ENCODE results near the gene NEUROD2. TPM values are rescaled to one million over a fixed set of nuclear protein-coding genes. Genes with fewer than 3 reads are reported as not detected.
A peak's percentile ranks its signal among the peaks of the same experiment; 100 is the strongest.

The NEUROD2 gene
- total RNA-seq, 1 donor from 2014 or later = not detected

GRCh38 chr17:39625198-39625785 lies 17.6 kb upstream of the NEUROD2 start:
- intact Hi-C loops (cut with DNase I) = no loop called here
- H3K27ac ChIP-seq = no peak overlapping the region
- H3K4me1 ChIP-seq = peaks cover 7 to 13% of the 10 kb centered on the region in 2 donors
- no peaks in the 10 kb centered on the region for H3K36me3 ChIP-seq
- peaks cover 13% of the 10 kb centered on the region for H3K27me3 ChIP-seq
- no peak for TF ChIP-seq CTCF (IDR thresholded peaks at IDR 0.05)
- H3K9me3 ChIP-seq = no peaks in the 10 kb centered on the region
- DNase-seq (ENCODE audit: low spot score in 2 of 2) = peak in 1 of 2 donors; percentile 57
- H3K4me3 ChIP-seq = no peak overlapping the region

DNA sequence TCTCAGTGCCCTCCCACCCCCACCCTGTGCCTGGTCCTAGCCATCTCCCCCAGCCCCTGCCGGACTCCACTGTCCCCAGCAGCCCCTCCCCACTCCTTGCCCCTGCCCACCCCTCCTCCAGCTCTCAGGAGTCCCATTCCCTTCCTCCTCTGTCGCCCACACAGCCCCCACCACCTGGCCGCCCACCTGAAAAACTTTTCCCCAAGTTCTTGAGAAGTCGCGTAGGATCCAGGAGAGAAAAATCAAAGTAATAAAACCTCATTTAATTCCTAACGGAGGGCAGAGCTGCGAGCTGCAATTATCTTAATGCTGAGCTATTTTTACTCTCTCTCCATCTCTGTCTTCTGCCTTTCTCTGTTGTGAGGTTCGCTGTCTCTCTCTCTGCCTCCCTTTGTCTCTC lies 16.6 kb upstream of the NEUROD2 start:
- Histone ChIP-seq H3K4me1 (peaks cover 7 to 13% of the 10 kb centered on the region in 2 donors), H3K27me3 (peaks cover 13% of the 10 kb centered on the region), H3K27ac (no peak overlapping the region), H3K9me3 (no peaks in the 10 kb centered on the region), H3K36me3 (no peaks in the 10 kb centered on the region), H3K4me3 (no peak overlapping the region)
- DNase-seq (ENCODE audit: low spot score in 2 of 2) = no peak
- no peak for TF ChIP-seq CTCF (IDR thresholded peaks at IDR 0.05)
- intact Hi-C loops (cut with DNase I) = no loop called here

- H3K27ac ChIP-seq = no peak overlapping the region
- intact Hi-C loops (cut with DNase I) = loop anchor here (1.0 kb wide), 2 partner anchors 11 to 75 kb away; no protein-coding TSS in a partner anchor
- peaks cover 13% of the 10 kb centered on the region for H3K27me3 ChIP-seq
- peak; percentile 80 to 95 (median 93) for TF ChIP-seq CTCF (IDR thresholded peaks at IDR 0.05)
- H3K9me3 ChIP-seq = no peaks in the 10 kb centered on the region
- H3K36me3 ChIP-seq = no peaks in the 10 kb centered on the region
- DNase-seq (ENCODE audit: low spot score in 2 of 2) = peak; percentile 42 to 91
- peaks cover 7 to 13% of the 10 kb centered on the region in 2 donors for H3K4me1 ChIP-seq
- H3K4me3 ChIP-seq = no peak overlapping the region
Measured at GRCh38 chr17:39623356-39623950, 15.7 kb upstream of the NEUROD2 start.

- Histone ChIP-seq H3K27ac (no peak overlapping the region), H3K27me3 (peaks cover 12% of the 10 kb centered on the region), H3K4me3 (no peak overlapping the region), H3K9me3 (no peaks in the 10 kb centered on the region), H3K36me3 (no peaks in the 10 kb centered on the region), H3K4me1 (peaks cover 7 to 13% of the 10 kb centered on the region in 2 donors)
- DNase-seq (ENCODE audit: low spot score in 2 of 2) = peak in 1 of 2 donors; percentile 60
- intact Hi-C loops (cut with DNase I) = loop anchor here (1.0 kb wide), 5 partner anchors 12 to 132 kb away; partner anchors contain the start of gene MIEN1
- no peak for TF ChIP-seq CTCF (IDR thresholded peaks at IDR 0.05)
Measured at GRCh38 chr17:39622380-39623006, 14.8 kb upstream of the NEUROD2 start.

GRCh38 chr17:39621523-39622379 lies 14.0 kb upstream of the NEUROD2 start:
- no peak overlapping the region for H3K4me3 ChIP-seq
- peaks cover 4% of the 10 kb centered on the region for H3K27me3 ChIP-seq
- no peaks in the 10 kb centered on the region for H3K9me3 ChIP-seq
- intact Hi-C loops (cut with DNase I) = loop anchor here (1.0 kb wide), 3 partner anchors 51 to 133 kb away; partner anchors contain the start of gene MIEN1
- no peaks in the 10 kb centered on the region for H3K36me3 ChIP-seq
- peak; percentile 98 to 100 (median 100) for TF ChIP-seq CTCF (IDR thresholded peaks at IDR 0.05)
- H3K4me1 ChIP-seq = peaks cover 1 to 5% of the 10 kb centered on the region in 2 donors
- DNase-seq (ENCODE audit: low spot score in 2 of 2) = peak; percentile 53 to 93
- no peak overlapping the region for H3K27ac ChIP-seq
